Stromal cell of bone marrow (primary cell): Measurements from ENCODE around the gene TEX101.

ENCODE experiments used
- DNase-seq: peaks from one replicate; pipeline ENCODE4 v3.0.0-alpha.2; 2012; ENCODE audit warnings: low read depth

Gene TEX101

DNA sequence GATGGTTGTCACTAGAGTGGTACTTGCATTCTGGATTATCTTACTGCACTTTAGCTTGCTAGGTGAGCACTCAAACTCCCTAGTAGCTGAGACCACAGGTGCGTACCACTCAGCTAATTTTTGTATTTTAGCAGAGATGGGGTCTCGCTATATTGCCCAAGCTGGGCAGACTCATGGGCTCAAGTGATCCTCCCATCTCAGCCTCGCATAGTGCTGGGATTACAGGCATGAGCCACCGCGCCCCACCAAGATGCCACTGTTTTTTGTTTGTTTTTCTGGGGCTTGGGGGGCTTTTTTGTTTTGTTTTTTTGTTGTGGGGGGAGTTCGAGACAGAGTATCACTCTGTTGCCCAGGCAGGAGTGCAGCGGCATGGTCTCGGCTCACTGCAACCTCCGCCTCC, 33.0 kb downstream of the TEX101 start:
- DNase-seq = no peak

DNA sequence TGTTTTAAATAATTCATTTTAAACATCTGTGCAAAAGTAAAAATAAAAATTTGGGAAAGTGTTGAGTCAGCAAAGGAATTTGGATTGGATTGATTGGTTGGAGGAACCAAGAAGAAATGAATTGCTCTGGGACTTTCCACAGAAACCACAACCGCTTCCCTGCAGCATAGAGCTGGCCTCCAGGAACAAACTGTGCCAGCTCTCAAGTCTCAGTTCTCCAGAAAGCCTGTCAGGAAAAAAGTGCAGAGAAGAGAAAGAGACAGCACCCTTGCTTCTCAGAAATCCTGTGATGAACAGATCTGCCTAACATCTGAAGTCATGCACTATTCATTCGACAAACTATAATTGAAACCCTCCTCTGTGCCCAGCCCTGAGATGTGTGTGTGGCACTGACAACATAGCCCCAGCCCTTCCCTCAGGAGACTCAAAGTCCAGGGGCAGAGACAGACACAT, 35.9 kb downstream of the TEX101 start:
- peak; percentile 59 for DNase-seq

GRCh38 chr19:43452582-43452981, 37.9 kb downstream of the TEX101 start:
- no peak for DNase-seq

GRCh38 chr19:43454031-43454430, 39.3 kb downstream of the TEX101 start:
- DNase-seq = no peak

GRCh38 chr19:43455321-43456113, 40.8 kb downstream of the TEX101 start:
- no peak for DNase-seq

GRCh38 chr19:43457809-43458208, 43.1 kb downstream of the TEX101 start:
- no peak for DNase-seq

DNA sequence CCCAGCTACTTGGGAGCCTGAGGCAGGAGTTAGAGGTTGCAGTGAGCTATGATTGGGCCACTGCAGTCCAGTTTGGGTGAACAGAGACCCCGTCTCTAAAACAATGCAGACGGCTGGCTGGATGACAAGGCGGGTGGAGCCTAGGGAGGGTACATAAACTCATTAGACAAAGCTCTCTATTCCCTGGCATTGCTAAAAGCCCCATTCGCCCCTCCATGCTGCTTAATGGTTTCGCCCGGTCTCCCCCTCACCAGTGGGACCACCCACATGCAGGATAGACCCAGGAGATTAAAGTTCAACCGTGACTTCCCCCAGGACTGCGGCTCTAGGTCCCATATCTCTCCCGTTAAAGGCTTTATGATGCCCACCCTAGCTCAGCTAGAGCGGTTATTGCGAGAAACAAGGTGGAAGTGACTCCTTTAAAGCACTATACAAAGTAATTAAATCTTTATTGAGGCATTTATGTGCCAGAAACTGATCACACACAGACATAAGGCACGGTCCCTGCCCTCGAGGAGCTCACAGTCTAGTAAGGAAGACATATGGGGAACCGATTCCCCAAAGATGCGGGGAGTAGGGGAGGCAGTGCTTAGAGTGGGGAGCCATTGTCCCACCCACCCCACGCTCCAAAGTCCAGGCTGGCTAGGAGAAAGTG, 45.8 kb downstream of the TEX101 start:
- DNase-seq = no peak

DNA sequence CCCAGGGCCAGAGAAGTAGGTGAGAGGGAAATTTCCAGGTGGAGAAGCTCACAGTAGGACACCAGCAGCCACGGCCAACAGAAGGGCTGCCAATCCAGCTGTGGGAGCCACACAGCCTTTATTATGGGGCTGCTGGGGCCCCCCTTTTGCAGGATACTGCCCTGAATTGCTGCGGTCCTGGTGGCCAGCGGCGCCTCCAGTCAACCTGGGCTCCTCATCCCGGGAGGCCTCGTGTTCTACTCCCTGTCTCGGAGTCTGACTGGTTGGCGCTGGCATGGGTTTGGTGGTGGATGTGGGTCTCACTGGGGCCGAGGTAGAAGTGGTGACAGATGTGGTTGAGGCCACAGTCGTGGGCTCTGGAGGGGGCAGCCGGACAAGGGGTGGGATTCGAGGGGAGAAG, 46.6 kb downstream of the TEX101 start:
- DNase-seq = no peak

GRCh38 chr19:43462383-43462782, 47.7 kb downstream of the TEX101 start:
- no peak for DNase-seq

DNA sequence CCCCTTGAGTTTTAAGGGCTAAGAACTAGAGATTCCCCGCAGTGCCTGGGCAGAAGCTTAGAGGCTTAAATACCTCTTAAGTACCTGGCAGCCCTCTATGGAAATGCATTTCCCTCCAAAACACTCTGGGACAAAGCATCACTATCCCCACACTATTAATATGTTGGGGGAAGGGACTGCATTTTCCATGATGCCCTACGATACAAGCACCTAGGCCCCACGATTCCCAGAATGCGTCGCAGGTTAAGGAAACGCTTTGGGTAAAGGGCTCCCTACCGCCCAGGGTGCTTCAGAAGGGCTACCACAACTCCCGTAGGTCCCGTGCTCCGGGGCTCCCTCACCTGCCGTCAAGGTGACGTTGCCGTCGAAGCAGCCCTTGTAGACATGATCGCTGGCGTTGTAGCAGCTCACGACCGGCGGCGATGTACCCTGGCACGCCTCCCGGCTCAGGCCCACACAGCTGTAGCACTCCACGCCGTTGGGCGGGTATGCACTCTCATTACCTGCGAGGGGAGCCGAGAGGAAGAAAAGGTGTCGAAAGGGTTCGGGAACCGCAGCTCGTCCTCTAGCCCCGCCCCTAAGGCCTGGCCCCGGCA, 48.2 kb downstream of the TEX101 start:
- no peak for DNase-seq

DNA sequence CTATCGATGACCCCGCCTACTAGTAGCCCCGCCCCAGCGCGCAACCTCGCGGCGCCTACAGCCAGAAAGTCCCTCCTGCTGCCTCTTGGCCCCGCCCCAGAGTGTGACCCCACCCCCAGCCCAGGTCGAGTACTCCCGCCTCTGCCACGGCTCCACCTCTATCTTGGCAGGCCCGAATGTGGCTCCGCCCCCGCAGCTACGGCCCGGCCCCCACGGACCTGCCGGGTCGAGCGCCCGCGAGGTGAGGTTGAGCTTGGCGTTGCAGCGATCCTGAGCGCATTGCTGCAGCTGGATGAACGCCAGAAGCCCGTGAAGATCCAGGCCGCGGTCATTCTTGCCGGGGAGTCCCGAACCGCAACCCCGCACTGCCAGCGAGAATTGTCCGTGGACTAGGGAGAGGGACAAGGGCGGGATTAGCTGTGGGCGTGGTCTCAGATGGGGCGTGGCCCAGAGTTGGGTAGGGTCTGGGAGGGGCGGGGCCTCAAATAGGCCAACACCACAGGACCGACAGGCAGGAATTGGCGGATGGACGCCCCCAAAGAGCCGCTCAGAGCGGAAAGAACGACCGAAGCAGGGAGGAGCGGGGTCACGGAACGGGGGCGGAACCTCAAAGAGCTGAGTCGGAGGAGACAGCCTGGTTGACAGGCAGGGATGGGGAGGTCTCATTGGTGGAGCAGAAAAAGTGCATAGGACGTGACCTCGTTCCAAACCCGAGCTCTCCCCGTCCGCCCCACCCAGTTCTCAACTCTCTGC, 48.9 kb downstream of the TEX101 start:
- peak; percentile 73 for DNase-seq

GRCh38 chr19:43464134-43464775, 49.6 kb downstream of the TEX101 start:
- DNase-seq = no peak

- no peak for DNase-seq
Observed at GRCh38 chr19:43465468-43466120, 50.9 kb downstream of the TEX101 start, which contains the start of gene LYPD3. Gene LYPD3 (minus strand): TSS chr19:43465608. CDS start chr19:43465571, 37 bp downstream.

GRCh38 chr19:43466793-43467192, 52.1 kb downstream of the TEX101 start:
- no peak for DNase-seq

DNA sequence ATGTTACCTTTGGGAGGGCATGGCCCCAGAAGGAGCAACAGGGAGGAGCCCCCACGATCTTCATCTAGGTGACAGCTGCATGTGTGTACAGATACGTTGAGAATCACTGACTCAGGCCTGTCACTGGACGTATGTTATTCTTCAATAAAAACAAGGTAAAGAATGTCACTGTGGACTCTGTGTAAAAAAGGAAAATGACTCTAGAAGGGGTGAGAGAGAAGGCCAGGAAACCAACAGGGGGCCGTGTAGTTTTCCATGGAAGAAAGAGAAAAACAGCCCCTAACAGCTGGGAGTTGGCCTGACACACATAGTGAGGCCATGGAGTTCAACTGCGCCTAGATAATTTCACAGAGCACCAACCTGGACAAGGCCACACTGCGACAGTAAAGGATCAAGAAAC, 52.6 kb downstream of the TEX101 start:
- DNase-seq = no peak

GRCh38 chr19:43467730-43468129, 53.0 kb downstream of the TEX101 start:
- no peak for DNase-seq
